H7 (cell line): ENCODE data around the gene DHX30. TPM values are rescaled to one million over a fixed set of nuclear protein-coding genes. Genes with fewer than 3 reads are reported as not detected.
"Not testable (repeated sequence)": the region's sequence is repeated elsewhere in the genome, so short reads cannot be mapped to it uniquely, and the experiment has no call there.

Experiments
- DNase-seq: peaks from one replicate; pipeline ENCODE4 v3.0.0; 2012
- H3K27me3 ChIP-seq: 2 replicates; pipeline ENCODE4 v1.6.0; 2011; ENCODE audit warnings: mild to moderate bottlenecking, low read length; ENCODE audit not compliant: control insufficient read depth, insufficient read depth
- H3K36me3 ChIP-seq: replicated peaks from 2 replicates; pipeline ENCODE4 v1.5.1; 2011; ENCODE audit warnings: low read length; ENCODE audit not compliant: control insufficient read depth, insufficient read depth
- H3K4me3 ChIP-seq: 2 replicates; pipeline ENCODE4 v1.5.1; 2011; ENCODE audit warnings: low read depth, mild to moderate bottlenecking, control low read depth, low read length, moderate library complexity; ENCODE audit not compliant: insufficient read depth
- total RNA-seq: library from RNA; depleted of rRNA; stranded (reverse); fragments of >200 nt; shearing (Covaris generic); gene quantifications from 2 replicates; pipeline ENCODE4 v1.2.3, GENCODE V29; 2014

DHX30 gene
- total RNA-seq, 1 experiment from 2014 or later = 134 TPM

DNA sequence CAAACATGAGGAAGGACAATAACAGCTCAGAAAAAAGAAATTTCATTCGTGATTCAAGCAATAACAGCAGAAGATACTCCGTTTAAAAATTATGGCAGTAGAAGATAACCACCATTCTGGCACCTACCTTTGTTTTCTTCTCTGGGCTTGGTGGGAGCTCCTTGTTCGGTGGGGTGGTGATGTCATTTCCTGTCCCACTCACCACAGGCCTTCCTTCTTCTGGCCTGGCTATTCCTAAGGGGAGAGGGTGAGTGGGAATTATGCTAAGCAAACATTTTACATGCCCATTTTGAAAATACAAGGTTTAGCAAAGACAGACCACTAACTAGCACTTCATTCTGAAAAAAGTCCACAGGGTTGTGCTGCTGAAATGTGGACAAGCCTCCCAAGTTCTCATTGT lies 74.4 kb downstream of the DHX30 start:
- Histone ChIP-seq H3K4me3 (no peak overlapping the region), H3K36me3 (peaks cover 9% of the 10 kb centered on the region), H3K27me3 (no peaks in the 10 kb centered on the region)
- no peak for DNase-seq

DNA sequence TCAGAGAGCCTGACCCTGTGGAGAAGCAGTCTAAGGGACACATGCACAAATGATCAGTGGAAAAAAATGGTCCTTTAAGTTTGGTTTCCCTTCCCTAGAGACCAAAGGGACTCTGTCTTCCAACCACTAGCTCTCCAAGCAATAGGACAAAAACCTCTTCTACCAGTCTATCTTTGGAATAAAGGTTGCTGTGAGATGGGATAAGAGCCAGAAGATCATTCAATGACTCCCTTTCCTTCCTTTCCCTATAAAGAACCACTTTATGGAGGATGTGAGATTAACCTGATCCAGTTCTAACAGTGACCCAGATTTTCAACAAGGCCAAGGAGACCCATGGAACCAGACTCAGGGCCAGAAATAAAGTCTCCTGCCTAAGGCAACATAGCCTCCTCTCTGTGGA lies 74.8 kb downstream of the DHX30 start:
- no peaks in the 10 kb centered on the region for H3K27me3 ChIP-seq
- no peak overlapping the region for H3K4me3 ChIP-seq
- DNase-seq = no peak
- peaks cover 7% of the 10 kb centered on the region for H3K36me3 ChIP-seq

DNA sequence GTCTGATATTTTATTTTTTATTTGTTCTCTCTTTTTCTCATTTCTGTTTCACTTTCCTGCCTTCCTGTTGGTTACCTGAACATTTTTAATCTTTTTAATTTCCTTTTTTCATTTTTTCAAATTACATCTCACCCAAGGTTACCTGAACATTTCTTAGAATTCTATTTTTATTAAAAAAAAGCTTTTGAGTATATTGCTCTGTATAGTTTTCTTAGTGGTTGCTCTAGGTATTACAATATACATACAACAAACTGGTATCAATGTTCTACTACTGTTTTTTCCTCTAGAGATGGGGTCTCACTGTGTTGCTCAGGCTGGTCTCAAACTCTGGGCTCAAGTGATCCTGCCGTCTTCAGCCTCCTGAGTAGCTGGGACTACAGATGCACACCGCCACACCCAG lies 79.4 kb downstream of the DHX30 start:
- DNase-seq = no peak
- Histone ChIP-seq H3K36me3 (no peaks in the 10 kb centered on the region; the same call in 1 of the 2 replicates), H3K4me3 (no peak overlapping the region), H3K27me3 (no peaks in the 10 kb centered on the region)

DNA sequence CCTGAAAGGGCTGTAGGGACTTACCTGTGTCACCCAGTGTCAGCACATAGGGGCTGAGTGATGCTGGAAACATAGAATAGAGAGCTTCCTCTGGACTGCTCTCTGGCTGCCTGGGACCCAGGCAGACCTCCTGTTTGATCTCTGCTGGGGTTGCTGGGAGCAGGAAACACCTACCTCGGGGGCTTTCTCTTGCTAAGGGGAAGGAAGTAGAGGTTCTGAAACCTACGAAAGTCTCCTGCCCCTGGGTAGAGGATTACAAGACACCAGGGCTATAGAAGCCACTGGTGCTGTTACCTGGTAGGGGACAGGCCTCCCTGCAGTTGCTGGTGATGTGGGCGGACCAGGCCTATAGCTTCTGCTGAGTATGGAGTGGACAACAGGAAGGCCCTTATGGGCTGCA lies 81.7 kb downstream of the DHX30 start:
- no peak overlapping the region for H3K4me3 ChIP-seq
- no peak for DNase-seq
- H3K27me3 ChIP-seq = no peaks in the 10 kb centered on the region
- H3K36me3 ChIP-seq = no peaks in the 10 kb centered on the region; the same call in none of the 2 replicates

DNA sequence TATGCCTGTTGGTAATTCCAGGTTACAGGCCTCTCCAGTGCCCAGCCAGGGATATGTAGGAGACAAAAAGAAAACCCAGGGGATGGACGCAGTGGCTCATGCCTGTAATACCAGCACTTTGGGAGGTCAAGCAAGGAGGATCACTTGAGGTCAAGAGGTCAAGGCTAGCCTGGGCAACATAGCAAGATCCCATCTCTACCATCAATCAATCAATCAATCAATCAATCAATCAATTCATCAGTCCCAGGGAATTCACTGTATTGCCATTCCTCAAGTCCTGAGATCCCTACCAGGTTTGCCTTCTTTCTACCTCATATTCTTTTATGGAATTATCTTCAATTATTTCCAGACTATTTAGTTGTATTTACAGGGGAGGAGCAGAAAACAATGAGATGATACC lies 82.2 kb downstream of the DHX30 start:
- Histone ChIP-seq H3K27me3 (no peaks in the 10 kb centered on the region), H3K36me3 (no peaks in the 10 kb centered on the region; the same call in none of the 2 replicates), H3K4me3 (no peak overlapping the region)
- DNase-seq = no peak

DNA sequence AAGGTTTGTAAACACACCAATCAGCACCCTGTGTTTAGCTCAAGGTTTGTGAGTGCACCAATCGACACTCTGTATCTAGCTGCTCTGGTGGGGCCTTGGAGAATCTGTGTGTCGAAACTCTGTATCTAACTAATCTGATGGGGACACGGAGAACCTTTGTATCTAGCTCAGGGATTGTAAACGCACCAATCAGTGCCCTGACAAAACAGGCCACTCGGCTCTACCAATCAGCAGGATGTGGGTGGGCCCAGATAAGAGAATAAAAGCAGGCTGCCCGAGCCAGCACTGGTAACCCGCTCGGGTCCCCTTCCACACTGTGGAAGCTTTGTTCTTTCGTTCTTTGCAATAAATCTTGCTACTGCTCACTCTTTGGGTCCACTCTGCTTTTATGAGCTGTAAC lies 85.1 kb downstream of the DHX30 start:
- not testable (repeated sequence) for DNase-seq, H3K27me3 ChIP-seq, H3K4me3 ChIP-seq, H3K36me3 ChIP-seq

DNA sequence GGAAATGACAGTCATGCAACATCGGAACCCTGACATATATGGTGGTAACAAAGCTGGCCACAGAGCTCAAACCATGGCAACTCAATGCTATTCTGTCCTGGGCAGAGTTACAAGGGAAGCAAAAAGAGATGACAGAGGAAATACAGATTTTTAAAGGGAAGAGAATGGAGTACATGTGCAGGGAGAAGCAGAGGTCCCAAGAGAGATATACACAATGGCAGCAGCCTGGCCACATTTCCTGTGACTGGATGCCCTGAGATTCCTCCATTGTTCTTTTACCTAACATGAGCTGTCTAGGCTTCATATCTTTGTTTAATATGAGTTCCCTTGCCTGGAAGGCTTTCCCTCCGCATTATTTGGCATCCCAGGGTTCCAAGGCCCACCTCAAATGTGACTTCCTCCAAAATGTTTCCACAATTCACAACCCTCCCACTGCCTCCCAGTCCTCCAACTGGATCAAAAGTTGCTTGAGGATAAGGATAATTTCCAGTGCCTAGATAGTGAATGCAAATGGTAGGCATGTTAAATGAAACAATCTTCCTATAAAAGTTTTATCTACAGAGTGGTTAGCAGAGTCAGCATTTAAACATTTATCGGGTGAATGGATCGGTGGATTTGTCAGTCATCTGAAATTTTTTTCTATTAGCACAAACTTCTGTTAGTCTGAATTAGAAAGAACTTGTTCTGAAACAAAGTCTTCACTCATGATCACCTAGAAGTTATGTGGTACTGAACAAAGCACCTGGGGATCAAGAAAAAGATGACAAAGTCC lies 86.2 kb downstream of the DHX30 start:
- no peak for DNase-seq
- peaks cover 9% of the 10 kb centered on the region for H3K36me3 ChIP-seq
- H3K4me3 ChIP-seq = no peak overlapping the region
- H3K27me3 ChIP-seq = no peaks in the 10 kb centered on the region

DNA sequence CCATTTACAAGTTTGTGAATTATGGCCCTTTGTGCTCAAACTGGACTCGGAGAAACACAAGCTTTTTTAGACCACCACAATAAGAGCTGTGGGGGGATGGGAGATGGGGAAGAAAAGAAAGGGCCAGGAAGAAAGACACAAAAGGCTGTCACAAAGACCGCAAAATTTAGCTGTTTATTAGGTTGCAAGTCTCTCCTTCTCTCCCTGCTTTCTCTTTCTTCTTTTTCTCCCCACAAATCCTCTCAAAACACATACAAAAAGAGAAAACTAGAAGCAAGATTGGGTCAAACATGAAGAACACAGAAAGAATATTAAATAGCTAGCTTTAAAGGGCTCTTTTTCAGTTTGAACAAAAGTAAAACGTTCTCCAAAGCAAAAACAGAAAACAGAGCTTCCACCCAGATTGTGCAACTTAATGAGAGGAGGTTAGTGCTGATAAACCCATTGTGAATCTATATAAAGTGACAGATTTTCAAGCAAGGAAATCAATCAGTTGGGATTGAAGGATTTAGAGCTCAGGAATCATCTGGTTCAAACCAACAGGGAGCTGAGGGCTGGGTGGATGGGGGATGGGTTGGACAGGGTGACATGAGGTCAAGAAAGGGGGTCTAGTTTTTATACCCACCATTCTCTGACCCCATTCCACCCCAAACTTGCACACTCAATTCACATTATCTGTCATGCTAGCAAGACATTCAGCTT lies 87.3 kb downstream of the DHX30 start:
- no peak for DNase-seq
- Histone ChIP-seq H3K27me3 (no peaks in the 10 kb centered on the region), H3K36me3 (peaks cover 9% of the 10 kb centered on the region), H3K4me3 (no peak overlapping the region)

DNA sequence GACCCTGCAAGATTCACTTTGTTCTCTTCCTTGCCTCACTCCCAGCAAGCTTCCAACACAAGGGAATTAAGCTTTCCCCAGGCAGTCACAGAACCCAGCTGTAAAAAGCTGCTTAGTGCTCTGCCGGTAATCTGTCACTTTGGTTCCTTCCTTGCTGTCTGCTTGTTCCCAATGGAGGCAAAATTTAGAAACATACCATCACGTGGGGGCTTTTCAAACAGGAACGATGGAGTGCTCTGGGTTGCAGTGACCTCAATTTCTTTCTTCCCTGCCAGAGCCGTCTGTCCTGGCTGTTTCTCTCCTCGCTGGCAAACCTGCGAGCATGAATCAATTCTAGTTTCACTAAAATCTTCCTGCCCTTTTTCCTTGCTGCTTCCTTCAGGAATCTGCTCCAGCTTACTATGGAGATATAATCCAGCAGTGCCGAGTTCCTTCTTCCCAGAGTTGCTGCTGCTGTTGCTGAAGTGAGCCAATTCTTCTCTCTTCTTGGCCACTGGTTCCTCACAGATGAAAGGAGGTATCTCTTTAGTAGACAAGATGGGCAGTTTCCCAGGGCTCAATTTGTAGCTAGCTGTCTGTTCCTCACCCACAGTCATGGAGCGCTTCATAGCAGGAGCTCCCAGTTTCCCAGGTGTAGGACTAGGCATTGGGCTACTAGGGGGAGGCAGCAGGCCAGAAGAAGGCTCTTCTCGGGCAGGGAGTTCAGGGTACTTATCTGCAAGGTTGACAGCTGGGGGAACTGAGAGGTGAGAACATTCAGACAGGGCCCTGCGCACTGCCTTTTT lies 88.1 kb downstream of the DHX30 start:
- Histone ChIP-seq H3K4me3 (no peak overlapping the region), H3K36me3 (peaks cover 9% of the 10 kb centered on the region), H3K27me3 (no peaks in the 10 kb centered on the region)
- no peak for DNase-seq

DNA sequence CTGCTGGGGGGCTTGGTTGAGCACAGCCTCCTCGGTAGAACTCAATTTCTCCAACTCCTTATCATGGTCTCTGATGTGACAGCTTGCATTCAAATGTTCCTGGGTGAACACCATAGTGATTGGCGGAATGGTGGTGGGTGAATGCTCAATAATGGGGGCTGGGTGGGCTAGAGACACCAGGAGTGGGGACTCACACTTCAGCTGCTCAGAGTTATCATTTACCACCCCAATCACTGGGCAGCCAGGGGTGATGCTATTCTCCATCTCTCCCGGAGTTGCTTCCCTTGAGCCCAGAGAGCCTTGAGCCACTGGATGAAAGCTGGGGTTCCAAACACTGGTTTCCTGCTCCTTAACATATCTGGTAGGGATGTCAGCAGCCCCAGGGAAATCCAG lies 88.7 kb downstream of the DHX30 start:
- H3K36me3 ChIP-seq = peaks cover 9% of the 10 kb centered on the region
- no peaks in the 10 kb centered on the region for H3K27me3 ChIP-seq
- DNase-seq = no peak
- no peak overlapping the region for H3K4me3 ChIP-seq

DNA sequence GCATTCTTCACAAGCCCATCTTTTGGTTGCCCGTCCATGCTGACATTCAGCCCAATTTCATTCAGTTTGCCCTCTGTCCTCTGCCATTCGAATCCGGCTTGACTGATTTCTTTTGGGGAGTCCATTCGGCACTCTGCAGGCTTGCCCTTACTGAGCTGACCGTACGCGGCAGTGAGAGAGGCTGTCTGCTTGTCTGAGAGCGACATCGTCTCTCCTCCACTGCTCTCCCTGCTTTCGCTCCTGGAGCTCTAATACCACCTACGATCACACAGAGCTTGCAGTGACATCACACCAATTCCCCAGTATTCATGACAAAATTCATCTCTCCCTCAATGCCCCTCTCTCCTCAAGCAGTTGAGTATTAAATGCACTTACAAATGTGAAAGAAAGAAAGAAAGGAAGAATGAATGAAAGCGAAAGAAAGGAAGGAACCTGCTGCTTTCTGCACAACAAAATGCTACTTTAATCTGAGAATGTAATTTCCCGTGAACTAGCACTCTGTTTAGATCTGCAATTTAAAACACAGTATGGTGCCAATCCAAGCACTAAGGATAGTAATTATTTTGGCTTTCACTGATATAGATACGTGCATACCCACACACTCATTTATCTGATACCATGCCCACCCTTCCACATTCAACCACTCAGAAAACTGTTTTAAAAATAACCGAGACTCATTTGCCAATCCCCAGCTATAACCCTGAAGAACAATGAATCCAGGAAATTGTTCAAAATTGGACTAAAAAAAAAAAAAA lies 89.5 kb downstream of the DHX30 start:
- peaks cover 9% of the 10 kb centered on the region for H3K36me3 ChIP-seq
- H3K27me3 ChIP-seq = no peaks in the 10 kb centered on the region
- no peak for DNase-seq
- no peak overlapping the region for H3K4me3 ChIP-seq

DNA sequence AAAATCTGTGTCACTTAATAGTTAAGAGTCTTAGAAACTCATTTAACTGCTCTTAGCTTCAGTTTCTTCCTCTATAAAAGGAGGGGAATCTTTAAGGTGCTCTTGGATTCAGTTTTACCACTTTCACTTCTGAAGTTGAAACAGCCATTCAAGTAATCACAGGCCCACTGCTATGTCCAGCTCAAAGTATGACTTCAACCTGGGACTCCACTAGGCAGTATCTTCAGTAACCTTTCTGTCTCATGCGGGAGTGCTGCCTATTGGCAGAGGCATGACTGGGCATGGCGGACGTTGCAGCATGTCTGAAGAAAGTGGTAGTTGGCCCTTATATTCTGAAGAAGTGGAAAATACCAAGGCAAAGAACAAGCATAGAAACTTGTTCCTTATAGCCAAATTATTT lies 92.3 kb downstream of the DHX30 start:
- H3K36me3 ChIP-seq = peaks cover 12% of the 10 kb centered on the region
- no peak for DNase-seq
- H3K4me3 ChIP-seq = no peak overlapping the region
- H3K27me3 ChIP-seq = no peaks in the 10 kb centered on the region

DNA sequence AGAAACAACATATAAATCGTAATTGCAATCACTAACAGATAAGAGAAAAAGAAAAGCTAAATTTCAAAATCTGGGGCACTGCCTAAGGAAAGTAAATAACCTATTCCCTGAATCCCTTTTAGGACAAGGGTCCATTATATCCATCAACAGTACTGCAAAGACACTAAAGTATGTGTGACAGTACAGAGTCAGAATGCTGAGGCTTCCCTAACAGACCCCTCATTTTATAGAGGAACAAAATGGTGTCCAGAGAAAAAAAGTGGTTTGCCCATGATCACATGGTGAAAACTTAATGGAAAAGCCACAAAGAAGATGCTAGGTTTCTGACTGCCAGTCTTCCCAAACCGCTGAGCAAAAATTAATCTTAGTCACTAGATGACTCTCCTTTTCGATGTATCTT lies 93.8 kb downstream of the DHX30 start:
- H3K27me3 ChIP-seq = no peaks in the 10 kb centered on the region
- H3K36me3 ChIP-seq = peaks cover 8% of the 10 kb centered on the region
- DNase-seq = no peak
- no peak overlapping the region for H3K4me3 ChIP-seq

DNA sequence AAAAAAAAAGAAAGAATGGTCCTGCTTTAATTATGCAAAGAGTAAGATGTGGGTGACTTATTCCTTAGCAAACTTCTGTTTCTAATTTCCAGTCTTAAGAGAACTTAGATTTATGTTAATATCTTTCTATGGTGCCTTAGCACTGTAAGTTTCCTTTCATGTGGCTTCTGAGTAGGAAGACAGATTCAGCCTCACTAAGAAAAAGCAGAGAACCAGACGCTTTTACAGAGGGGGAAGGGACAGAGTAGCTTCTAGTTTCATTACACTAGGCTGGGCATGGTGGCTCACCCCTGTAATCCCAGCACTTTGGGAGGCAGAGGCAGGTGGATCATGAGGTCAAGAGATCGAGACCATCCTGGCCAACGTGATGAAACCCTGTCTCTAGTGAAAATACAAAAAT lies 95.0 kb downstream of the DHX30 start:
- Histone ChIP-seq H3K36me3 (peaks cover 3% of the 10 kb centered on the region), H3K4me3 (no peak overlapping the region), H3K27me3 (no peaks in the 10 kb centered on the region)
- DNase-seq = no peak
